B cell (primary cell): ENCODE data around the gene NRG2.

Source experiments
- EZH2 ChIP-seq: IDR thresholded peaks from 2 replicates; pipeline ENCODE4 v1.6.1; 2012; ENCODE audit warnings: borderline replicate concordance, low read depth, mild to moderate bottlenecking, moderate library complexity, low read length; ENCODE audit not compliant: insufficient read depth, poor library complexity, severe bottlenecking
- TF ChIP-seq, protein P1 (sequence below): fragments of 200-600 bp; IDR thresholded peaks from one replicate; pipeline ENCODE4 v1.8.0; 2022; ENCODE audit warnings: antibody characterized with exemption, mild to moderate bottlenecking

DNA sequence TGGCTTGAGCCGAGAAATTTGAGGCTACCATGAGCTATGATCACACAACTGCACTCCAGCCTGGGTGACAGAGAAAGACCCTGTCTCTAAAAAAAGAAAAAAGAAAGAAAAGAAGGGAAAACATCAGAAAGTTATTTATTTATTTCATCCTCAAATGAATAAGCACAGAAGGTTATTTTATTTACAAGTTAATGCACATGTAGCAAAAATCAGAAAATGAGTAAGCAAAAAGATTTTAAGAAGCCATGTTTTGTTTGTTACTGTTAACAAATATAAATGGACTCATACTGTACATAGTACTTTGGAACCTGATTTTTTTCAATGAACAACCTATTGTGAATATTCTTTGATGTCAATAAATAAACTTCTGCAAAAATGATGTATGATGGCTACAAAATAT is 47.2 kb downstream of the NRG2 start:
- TF ChIP-seq, protein P1, sequence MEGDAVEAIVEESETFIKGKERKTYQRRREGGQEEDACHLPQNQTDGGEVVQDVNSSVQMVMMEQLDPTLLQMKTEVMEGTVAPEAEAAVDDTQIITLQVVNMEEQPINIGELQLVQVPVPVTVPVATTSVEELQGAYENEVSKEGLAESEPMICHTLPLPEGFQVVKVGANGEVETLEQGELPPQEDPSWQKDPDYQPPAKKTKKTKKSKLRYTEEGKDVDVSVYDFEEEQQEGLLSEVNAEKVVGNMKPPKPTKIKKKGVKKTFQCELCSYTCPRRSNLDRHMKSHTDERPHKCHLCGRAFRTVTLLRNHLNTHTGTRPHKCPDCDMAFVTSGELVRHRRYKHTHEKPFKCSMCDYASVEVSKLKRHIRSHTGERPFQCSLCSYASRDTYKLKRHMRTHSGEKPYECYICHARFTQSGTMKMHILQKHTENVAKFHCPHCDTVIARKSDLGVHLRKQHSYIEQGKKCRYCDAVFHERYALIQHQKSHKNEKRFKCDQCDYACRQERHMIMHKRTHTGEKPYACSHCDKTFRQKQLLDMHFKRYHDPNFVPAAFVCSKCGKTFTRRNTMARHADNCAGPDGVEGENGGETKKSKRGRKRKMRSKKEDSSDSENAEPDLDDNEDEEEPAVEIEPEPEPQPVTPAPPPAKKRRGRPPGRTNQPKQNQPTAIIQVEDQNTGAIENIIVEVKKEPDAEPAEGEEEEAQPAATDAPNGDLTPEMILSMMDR: no peak
- no peak for TF ChIP-seq EZH2
